Dendritic cell treated with granulocyte-macrophage colony-stimulating factor and Interleukin-4, amounts not matched to agents 40 ng/mL and 50 ng/mL, for 4 days (primary cell): ENCODE results near the gene MDFI.

Experiments used
- H3K27ac Mint-ChIP-seq: one replicate; pipeline ENCODE4 v1.8.0; 2022; ENCODE audit warnings: mild to moderate bottlenecking, mixed read lengths
- H3K27me3 Mint-ChIP-seq: one replicate; pipeline ENCODE4 v1.8.0; 2022; ENCODE audit warnings: mild to moderate bottlenecking, mixed read lengths
- H3K36me3 Mint-ChIP-seq: one replicate; pipeline ENCODE4 v1.8.0; 2022; ENCODE audit warnings: low read depth, mixed read lengths
- H3K4me1 Mint-ChIP-seq: one replicate; pipeline ENCODE4 v1.8.0; 2022; ENCODE audit warnings: low read depth, mixed read lengths
- H3K4me3 Mint-ChIP-seq: one replicate; pipeline ENCODE4 v1.8.0; 2022; ENCODE audit warnings: mild to moderate bottlenecking, moderate library complexity, mixed read lengths
- H3K9me3 Mint-ChIP-seq: one replicate; pipeline ENCODE4 v1.8.0; 2022; ENCODE audit warnings: mixed read lengths
- intact Hi-C: fragments of 100-400 bp; cut with micrococcal nuclease; formaldehyde crosslinking; loops from one replicate; pipeline ENCODE4 v1.15.0; 2022

The MDFI gene

DNA sequence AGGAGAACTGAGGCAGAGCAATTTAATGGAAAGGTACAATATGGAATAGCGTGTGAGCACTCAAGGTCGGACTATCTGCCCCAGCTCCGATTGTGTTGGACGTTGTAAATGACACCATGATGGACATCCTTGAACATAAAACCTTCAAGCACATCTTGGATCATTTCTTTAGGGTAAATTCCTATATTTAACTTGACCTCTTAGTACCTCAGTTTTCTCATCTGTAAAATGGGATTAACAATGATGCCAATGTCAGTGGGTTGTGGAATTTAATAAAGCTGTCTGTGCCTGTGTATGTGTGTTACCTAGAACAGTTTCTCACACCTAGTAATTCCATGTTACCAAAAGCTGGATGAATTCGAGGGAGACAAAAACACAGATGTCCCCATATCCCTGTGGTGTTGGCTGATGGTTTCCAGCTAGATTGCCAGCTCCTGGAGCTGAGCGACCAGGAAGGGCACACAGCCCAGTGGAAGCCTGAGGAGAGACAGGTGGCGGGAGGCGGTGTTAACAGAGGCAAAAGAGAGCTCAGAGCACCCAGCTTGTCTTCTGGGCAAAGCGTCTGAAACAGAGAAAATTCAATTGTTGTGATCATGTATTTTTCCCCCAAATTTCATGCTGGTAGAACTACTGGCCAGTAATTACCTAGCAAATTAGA is 32.6 kb downstream of the MDFI start:
- no peak overlapping the region for H3K4me3 Mint-ChIP-seq
- no peaks in the 10 kb centered on the region for H3K36me3 Mint-ChIP-seq
- H3K27ac Mint-ChIP-seq, result no peak overlapping the region
- intact Hi-C loops, result no loop called here
- H3K4me1 Mint-ChIP-seq, result peaks cover 10% of the 10 kb centered on the region
- peaks cover 20% of the 10 kb centered on the region for H3K27me3 Mint-ChIP-seq
- H3K9me3 Mint-ChIP-seq, result no peaks in the 10 kb centered on the region

DNA sequence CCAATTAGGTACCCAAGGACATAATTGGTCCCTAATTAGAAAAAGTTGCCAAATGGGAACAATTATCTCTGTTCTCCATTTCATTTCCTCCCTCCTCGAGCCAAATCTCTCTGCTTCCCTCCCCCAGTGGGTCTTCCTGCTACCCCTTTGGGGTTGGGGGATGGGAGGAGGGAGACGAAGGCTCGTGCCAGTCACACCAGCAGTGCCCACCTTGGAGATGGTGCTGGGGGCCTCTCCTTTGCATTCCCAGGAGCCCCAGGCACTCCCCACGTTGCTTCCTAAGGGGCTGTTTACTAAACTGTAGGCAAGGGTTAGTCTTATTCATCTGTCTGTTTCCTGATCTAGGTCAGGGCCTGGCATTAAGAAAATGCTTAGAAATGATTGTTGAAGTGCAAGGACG is 33.1 kb downstream of the MDFI start:
- Mint-ChIP-seq H3K4me1 (peaks cover 13% of the 10 kb centered on the region), H3K27me3 (peaks cover 18% of the 10 kb centered on the region), H3K36me3 (no peaks in the 10 kb centered on the region), H3K4me3 (no peak overlapping the region), H3K27ac (no peak overlapping the region), H3K9me3 (no peaks in the 10 kb centered on the region)
- intact Hi-C loops, result no loop called here

DNA sequence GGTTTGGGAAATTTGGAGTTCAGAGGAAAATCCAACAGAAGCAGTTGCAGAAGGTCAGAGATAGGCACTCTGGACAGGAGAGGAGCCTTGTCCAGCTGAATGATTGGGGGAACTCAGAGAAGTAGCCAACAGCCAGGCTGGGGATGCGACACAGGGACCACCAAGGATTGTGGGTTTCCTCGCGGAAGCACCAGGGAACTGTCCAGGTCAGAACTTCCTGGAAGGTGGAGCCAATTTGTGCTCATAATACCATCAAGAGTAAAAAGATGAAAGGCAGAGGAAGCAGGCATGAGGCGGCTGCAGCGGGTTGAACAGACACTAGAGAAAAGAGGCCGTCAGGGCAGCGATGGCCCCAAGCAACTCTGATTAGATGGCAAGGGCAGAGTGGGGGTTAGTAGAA is 33.7 kb downstream of the MDFI start:
- Mint-ChIP-seq H3K27me3 (peaks cover 18% of the 10 kb centered on the region), H3K36me3 (no peaks in the 10 kb centered on the region), H3K4me1 (peaks cover 17% of the 10 kb centered on the region), H3K4me3 (no peak overlapping the region), H3K9me3 (no peaks in the 10 kb centered on the region), H3K27ac (no peak overlapping the region)
- intact Hi-C loops, result no loop called here

DNA sequence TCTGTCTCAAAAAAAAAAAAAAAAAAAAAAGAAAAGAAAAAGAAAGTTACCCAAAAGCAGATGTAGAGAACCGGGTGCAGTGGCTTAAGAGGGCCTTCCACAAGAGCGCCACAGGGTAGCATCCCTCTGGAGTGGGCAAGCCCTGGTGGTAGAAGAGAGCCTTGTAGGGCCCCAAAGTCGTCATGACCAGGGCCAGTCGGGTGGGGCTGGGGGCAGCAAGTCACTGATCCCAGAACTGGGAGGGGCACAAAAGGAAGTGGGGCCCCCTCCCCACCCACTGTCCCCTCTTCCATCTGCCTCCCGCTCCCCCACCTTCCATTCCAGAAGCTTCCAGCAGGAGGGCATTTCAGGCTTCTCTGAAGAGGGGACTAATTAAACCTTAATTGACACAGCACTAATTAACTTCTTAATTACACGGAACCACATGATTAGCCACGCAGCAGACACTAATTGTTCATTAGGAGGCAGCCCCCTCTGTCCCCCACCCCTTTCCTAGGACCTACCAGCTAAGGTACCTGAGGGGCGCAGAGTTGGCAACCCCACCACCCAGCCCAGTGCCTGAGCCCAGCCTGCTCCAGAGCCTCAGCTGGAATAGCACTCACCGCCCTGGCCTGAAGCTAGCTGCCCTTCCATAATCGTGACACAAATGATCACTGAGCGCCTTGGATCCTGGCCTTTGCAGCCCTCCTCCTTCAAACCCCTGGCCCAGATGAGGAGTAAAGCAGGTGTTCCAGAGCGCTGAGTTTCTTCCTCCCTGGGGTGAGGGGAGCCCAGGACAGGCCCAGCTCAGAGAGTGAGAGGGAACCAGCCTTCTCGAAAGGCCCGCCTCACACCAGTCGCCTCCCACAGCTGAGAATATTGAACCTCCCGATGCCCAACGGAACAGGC is 34.8 kb downstream of the MDFI start:
- intact Hi-C loops, result no loop called here

DNA sequence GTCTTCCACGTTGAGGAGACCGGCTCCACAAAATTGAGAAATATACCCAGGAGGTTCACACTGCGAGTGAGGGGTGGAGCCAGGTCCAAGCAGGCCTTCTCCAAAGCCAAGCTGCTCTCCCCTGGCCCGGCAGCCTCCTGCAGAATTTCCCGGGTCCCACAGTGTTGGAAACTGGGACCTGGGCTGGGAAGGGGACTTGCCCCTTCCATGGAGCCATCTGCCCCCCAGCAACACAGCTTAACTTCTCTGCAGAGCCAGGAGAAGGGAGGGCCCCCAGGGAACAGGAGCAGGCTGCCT is 35.4 kb downstream of the MDFI start:
- Mint-ChIP-seq H3K27me3 (peaks cover 18% of the 10 kb centered on the region), H3K9me3 (no peaks in the 10 kb centered on the region), H3K36me3 (no peaks in the 10 kb centered on the region), H3K4me1 (peaks cover 13% of the 10 kb centered on the region), H3K27ac (no peak overlapping the region), H3K4me3 (no peak overlapping the region)
- intact Hi-C loops, result no loop called here

More for the DNA sequence above, 34.8 kb downstream of the MDFI start:
- Mint-ChIP-seq H3K4me3 (no peak overlapping the region), H3K27me3 (peaks cover 18% of the 10 kb centered on the region), H3K4me1 (peaks cover 13% of the 10 kb centered on the region), H3K36me3 (no peaks in the 10 kb centered on the region), H3K27ac (no peak overlapping the region), H3K9me3 (no peaks in the 10 kb centered on the region)

DNA sequence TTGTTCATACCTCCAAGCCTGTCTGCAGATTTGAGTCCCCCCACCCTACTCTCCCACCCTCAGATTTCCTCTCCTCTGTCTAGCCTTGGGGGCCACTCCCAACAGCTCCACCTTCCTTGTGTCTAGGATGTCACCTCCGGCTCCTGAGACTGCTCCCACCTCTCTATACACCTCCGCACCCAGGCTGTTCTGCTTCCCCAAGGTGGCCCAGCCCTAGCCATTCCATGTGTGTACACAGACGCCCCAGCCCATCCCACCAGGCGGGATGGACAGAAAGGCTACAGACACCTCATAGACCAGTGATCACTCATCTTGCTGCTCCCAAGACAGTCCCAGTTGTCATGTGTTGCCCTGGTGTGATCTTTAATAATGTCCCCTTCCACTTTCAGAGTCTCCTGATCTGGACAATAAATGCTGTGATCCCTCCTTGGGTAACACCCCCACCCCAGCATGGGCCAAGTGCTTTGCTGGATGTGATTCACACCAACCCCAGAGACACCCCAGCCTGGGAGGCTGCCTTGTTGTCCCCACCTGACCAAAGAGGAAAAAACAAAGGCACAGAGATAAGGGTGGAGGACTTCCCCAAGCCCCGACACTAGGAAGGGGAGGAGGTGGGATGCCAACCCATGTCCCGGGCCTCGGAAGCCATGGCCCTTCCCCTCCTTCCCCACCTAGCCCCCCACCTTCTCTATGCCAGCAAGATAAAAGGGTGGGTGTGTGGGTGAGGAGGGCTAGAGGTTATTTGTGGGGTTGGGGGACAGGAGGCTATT is 36.1 kb downstream of the MDFI start:
- peaks cover 18% of the 10 kb centered on the region for H3K27me3 Mint-ChIP-seq
- intact Hi-C loops, result no loop called here
- H3K4me3 Mint-ChIP-seq, result no peak overlapping the region
- H3K9me3 Mint-ChIP-seq, result no peaks in the 10 kb centered on the region
- peaks cover 13% of the 10 kb centered on the region for H3K4me1 Mint-ChIP-seq
- no peaks in the 10 kb centered on the region for H3K36me3 Mint-ChIP-seq
- H3K27ac Mint-ChIP-seq, result no peak overlapping the region

DNA sequence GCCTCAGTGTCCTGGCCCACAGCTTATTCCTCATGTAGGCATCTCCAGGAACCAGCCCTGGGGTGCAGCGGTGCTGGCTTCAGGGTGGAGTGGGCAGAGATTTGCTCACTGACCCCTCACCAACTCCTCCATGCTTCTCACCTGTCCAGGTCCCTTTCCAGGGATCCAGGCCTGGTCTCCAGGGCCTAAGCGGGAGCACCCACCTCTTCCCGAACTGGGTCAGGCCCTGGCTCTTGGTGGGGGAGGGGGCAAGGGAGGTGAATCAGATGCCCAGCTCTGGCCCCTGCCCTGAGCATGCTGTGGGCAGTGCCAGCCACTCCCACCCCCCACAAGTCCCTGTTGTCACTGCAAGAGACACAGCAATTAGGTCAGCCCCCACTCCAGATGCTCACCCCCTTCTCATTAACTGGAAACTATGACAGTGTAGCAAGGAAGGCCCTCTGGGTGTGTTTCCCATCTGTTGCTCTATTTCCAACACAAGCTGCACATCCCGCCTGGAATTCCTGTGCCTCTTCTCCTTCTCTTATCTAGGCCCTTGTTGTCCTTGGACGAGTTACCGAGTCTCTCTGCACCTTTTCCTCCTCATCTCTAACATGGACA is 37.0 kb downstream of the MDFI start:
- intact Hi-C loops, result no loop called here
- peaks cover 15% of the 10 kb centered on the region for H3K27me3 Mint-ChIP-seq
- no peaks in the 10 kb centered on the region for H3K36me3 Mint-ChIP-seq
- no peaks in the 10 kb centered on the region for H3K9me3 Mint-ChIP-seq
- no peak overlapping the region for H3K4me3 Mint-ChIP-seq
- H3K4me1 Mint-ChIP-seq, result peaks cover 13% of the 10 kb centered on the region
- H3K27ac Mint-ChIP-seq, result no peak overlapping the region

DNA sequence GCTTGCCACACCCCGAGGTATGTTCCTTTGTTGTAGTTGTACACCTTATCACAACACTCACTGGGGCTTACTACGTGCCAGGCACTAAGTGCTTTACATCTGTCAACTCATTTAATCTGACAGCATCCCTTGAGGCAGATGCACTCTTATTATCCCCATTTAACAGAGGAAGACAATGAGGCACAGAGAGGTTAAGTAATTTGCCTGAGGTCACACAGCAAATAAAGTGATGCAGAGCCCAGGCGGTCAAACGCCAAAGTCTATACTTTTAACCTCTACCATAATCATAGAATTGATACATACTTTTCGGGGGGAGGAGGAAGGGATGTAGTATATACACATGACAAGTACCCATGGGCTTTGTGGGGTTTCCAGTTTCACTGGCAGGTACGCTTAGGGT is 37.7 kb downstream of the MDFI start:
- Mint-ChIP-seq H3K4me3 (no peak overlapping the region), H3K9me3 (no peaks in the 10 kb centered on the region), H3K4me1 (peaks cover 13% of the 10 kb centered on the region), H3K36me3 (no peaks in the 10 kb centered on the region), H3K27ac (no peak overlapping the region), H3K27me3 (peaks cover 12% of the 10 kb centered on the region)
- intact Hi-C loops, result no loop called here

DNA sequence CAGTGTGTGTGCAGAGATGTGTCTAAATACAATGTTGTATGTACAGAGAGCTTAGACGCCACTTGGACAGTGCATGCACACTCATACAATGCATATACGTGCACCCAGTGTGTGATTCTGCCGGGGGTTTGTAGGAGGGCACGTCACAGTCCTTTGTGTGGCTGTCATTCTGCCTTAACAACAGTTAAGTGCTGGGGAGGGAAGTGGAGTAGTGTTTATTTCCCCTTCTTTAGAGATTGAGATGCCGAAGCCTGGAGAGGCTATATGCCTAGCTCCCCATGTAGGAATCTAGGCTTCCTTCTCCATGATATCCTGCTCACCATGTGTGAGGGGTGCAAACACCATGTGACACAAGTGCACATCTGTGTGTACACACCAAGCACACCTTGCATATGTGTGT is 38.2 kb downstream of the MDFI start:
- H3K27me3 Mint-ChIP-seq, result peaks cover 12% of the 10 kb centered on the region
- no peak overlapping the region for H3K4me3 Mint-ChIP-seq
- H3K4me1 Mint-ChIP-seq, result peaks cover 9% of the 10 kb centered on the region
- no peak overlapping the region for H3K27ac Mint-ChIP-seq
- H3K9me3 Mint-ChIP-seq, result no peaks in the 10 kb centered on the region
- intact Hi-C loops, result no loop called here
- H3K36me3 Mint-ChIP-seq, result no peaks in the 10 kb centered on the region

DNA sequence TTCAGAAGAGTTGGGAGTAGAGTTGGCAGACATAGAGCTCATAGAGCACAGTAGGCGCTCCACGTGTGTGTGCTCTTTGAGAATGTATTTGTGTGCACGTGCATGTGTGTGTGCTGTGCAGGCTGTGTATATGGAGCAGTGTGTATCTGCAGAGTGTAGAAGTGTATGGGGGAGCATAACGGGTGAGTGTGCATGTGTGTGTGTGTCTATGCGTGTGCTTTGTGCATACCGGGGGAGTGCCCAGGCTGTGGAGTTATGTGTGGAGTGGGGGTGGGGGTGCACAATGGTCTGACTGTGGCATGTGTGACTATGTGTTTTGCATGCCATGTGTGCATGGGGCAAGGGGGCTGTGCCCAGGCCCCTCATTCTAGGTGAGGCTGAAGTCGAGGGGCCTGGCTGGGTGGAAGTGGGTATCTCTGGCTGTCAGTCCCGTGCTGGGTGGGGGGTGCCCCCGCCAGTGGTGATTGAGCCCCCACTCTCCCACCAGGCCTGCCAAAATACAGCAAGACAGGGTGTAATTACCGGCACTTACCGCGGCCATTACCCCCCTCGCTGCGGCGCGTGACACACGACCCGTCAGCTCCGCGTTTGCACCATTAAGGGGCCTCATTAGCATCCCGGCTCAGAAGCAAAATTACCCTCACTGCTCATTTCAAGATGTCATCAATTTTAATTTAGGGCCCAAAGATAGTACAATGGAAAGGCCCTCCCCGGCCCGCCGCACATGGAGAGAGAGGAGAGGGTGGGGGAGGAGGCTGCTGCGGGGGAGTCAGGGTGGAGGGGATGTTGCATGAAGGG is 39.1 kb downstream of the MDFI start:
- no peak overlapping the region for H3K27ac Mint-ChIP-seq
- no peaks in the 10 kb centered on the region for H3K36me3 Mint-ChIP-seq
- peaks cover 8% of the 10 kb centered on the region for H3K27me3 Mint-ChIP-seq
- H3K4me3 Mint-ChIP-seq, result no peak overlapping the region
- no peaks in the 10 kb centered on the region for H3K9me3 Mint-ChIP-seq
- intact Hi-C loops, result no loop called here
- H3K4me1 Mint-ChIP-seq, result peaks cover 12% of the 10 kb centered on the region

DNA sequence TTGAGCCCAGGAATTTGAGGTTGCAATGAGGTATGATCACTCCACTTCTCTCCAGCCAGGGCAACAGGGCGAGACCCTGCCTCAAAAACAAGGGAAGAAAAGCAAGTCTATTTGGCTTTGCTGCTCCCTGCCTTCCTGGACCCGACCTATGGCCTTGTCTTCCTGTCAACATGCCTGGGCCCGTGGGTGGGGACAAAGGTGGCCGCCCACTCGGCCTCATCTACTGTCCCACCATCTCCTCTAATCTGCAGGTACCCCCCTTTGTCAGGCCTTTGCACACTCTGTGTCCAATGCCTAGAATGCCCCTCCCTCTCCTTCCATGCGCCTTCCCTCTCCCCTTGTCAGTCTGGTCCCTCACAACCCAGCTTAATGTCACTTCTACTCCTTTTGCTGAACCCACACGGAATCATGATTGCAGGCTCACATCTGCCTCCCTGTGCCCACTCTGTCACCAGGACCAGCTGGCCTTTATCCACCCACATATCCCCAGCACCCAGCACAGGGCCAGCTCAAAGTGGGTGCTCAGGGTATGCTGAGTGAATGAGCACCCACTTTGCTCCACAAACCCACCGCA is 40.3 kb downstream of the MDFI start:
- peaks cover 5% of the 10 kb centered on the region for H3K27me3 Mint-ChIP-seq
- H3K27ac Mint-ChIP-seq, result no peak overlapping the region
- peaks cover 25% of the 10 kb centered on the region for H3K4me1 Mint-ChIP-seq
- H3K4me3 Mint-ChIP-seq, result no peak overlapping the region
- intact Hi-C loops, result no loop called here
- H3K9me3 Mint-ChIP-seq, result no peaks in the 10 kb centered on the region
- no peaks in the 10 kb centered on the region for H3K36me3 Mint-ChIP-seq

DNA sequence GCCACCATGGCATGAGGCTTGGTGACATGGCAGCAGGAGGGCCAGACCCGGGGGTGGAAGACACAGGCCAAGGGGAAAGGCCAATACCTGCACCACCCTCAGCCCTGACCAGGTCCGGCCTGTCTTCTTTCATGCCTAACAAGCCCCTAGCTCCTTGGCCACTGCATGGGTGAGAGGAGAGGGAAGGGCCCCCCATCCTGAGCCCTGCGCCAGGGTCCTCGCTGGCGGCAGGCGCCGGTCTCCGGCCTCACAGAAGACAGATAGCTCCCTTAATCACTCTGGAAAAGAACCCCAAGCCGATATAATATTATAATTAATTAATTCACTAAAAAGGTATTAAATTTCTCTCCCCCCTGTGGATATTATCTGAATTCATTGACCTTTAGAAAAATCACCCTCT is 41.4 kb downstream of the MDFI start:
- Mint-ChIP-seq H3K4me3 (no peak overlapping the region), H3K27ac (no peak overlapping the region), H3K4me1 (peaks cover 30% of the 10 kb centered on the region), H3K27me3 (peaks cover under 1% of the 10 kb centered on the region), H3K9me3 (no peaks in the 10 kb centered on the region), H3K36me3 (peaks cover 8% of the 10 kb centered on the region)
- intact Hi-C loops, result loop anchor here (5.0 kb wide), 1 partner anchor 257 kb away; no protein-coding TSS in a partner anchor
